ENCODE measurements around the gene SCIMP. TPM values are rescaled to one million over a fixed set of nuclear protein-coding genes. Genes with fewer than 3 reads are reported as not detected.

The SCIMP gene
- total and polyA plus RNA-seq, 7 donors, result 0.60 to 15.5 (median 4.1) TPM

- intact Hi-C loops (cut with DNase I), result loop anchor here (5.0 kb wide), 1 partner anchor 155 kb away; the partner anchor contains the start of gene C1QBP
- no peaks in the 10 kb centered on the region for H3K36me3 ChIP-seq
- H3K4me3 ChIP-seq, result peak within 1 kb of the TSS; percentile 57 to 97 (median 90)
- 1% methylated on average over 98 of the region's 98 CpGs for WGBS, 2 donors
- DNase-seq, result peak; percentile 97
- no peaks in the 10 kb centered on the region for H3K9me3 ChIP-seq
- peaks cover 0 to 37% (median 27%) of the 10 kb centered on the region in 4 donors for H3K4me1 ChIP-seq
- H3K27ac ChIP-seq, result peak within 1 kb of the TSS; percentile 89 to 98 (median 93)
- TF ChIP-seq POLR2A (IDR thresholded peaks at IDR 0.05), result peak; percentile 43 to 65
- peak; percentile 89 to 97 (median 96) for TF ChIP-seq POLR2AphosphoS5 (IDR thresholded peaks at IDR 0.05)
- no peak for TF ChIP-seq EP300 (IDR thresholded peaks at IDR 0.05)
- TF ChIP-seq, protein P1, sequence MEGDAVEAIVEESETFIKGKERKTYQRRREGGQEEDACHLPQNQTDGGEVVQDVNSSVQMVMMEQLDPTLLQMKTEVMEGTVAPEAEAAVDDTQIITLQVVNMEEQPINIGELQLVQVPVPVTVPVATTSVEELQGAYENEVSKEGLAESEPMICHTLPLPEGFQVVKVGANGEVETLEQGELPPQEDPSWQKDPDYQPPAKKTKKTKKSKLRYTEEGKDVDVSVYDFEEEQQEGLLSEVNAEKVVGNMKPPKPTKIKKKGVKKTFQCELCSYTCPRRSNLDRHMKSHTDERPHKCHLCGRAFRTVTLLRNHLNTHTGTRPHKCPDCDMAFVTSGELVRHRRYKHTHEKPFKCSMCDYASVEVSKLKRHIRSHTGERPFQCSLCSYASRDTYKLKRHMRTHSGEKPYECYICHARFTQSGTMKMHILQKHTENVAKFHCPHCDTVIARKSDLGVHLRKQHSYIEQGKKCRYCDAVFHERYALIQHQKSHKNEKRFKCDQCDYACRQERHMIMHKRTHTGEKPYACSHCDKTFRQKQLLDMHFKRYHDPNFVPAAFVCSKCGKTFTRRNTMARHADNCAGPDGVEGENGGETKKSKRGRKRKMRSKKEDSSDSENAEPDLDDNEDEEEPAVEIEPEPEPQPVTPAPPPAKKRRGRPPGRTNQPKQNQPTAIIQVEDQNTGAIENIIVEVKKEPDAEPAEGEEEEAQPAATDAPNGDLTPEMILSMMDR (IDR thresholded peaks at IDR 0.05), result peak in 3 of 4 experiments; percentile 13 to 17 (median 14)
- no peaks in the 10 kb centered on the region for H3K27me3 ChIP-seq
These were observed 47.4 kb upstream of the SCIMP start, which contains the start of gene RABEP1 for GRCh38 chr17:5281814-5282641. TSS of gene RABEP1 (plus strand) at chr17:5282284. CDS start at chr17:5282487, 203 bp downstream.

DNA sequence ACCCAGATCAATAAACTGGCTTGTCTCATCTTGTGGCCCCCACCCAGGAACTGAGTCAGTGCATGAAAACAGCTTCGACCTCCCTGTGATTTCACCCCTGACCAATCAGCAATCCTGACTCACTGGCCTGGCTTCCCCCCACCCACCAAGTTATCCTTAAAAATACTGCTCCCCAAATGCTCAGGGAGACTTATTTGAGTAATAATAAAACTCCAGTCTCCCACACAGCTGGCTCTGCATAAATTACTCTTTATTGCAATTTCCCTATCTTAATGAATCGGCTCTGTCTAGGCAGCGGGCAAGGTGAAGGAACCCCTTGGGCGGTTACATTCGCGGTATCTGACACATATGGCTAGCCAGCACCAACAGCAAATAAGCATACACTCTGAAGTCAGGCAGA is 37.7 kb upstream of the SCIMP start:
- Histone ChIP-seq H3K27me3 (no peaks in the 10 kb centered on the region), H3K4me1 (no peaks in the 10 kb centered on the region), H3K36me3 (no peaks in the 10 kb centered on the region), H3K27ac (no peak overlapping the region), H3K4me3 (no peak overlapping the region), H3K9me3 (no peaks in the 10 kb centered on the region)
- no peak for TF ChIP-seq POLR2AphosphoS5 (IDR thresholded peaks at IDR 0.05)
- no peak for TF ChIP-seq POLR2A (IDR thresholded peaks at IDR 0.05)
- TF ChIP-seq, protein P1 (IDR thresholded peaks at IDR 0.05), result no peak
- no peak for TF ChIP-seq EP300 (IDR thresholded peaks at IDR 0.05)
- DNase-seq, result no peak
- WGBS, 2 donors, result 87% methylated on average over 6 of the region's 6 CpGs
- intact Hi-C loops (cut with DNase I), result no loop called here

DNA sequence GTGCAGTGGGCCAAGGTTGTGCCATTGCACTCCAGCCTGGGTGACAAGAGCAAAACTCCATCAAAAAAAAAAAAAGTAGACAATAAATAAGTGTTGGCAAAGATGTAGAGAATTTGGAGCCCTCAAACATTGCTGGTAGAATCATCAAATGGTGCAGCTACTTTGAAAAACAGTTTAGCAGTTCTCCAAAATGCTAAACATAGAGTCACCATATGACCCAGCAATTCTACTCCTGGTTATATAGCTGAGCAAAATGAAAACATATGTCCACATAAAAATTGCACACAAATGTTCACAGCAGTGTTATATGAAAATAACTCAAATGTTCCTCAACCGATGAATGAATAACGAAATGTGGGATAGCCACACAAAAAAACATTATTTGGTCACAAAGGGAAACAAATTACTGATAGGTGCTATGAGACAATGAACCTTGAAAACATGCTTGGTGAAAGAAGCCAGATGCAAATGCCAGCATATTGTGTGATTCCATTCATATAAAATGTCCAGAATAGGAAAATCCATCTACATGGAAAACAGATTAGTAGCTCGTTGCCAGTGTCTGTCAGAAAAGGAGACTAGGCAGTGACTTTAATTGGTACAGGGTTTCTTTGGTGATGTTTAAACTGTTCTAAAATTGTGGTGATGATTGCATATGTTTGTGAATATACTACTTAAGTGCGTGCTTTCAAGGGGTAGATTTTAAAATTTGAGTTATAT is 34.7 kb upstream of the SCIMP start:
- 91 to 96% methylated on average over 4 of the region's 4 CpGs for WGBS, 2 donors
- Histone ChIP-seq H3K36me3 (no peaks in the 10 kb centered on the region), H3K4me3 (no peak overlapping the region), H3K4me1 (no peaks in the 10 kb centered on the region), H3K9me3 (no peaks in the 10 kb centered on the region), H3K27ac (no peak overlapping the region), H3K27me3 (no peaks in the 10 kb centered on the region)
- TF ChIP-seq, protein P1 (IDR thresholded peaks at IDR 0.05), result no peak
- no peak for TF ChIP-seq POLR2AphosphoS5 (IDR thresholded peaks at IDR 0.05)
- TF ChIP-seq EP300 (IDR thresholded peaks at IDR 0.05), result no peak
- no peak for TF ChIP-seq POLR2A (IDR thresholded peaks at IDR 0.05)
- no peak for DNase-seq
- intact Hi-C loops (cut with DNase I), result no loop called here

DNA sequence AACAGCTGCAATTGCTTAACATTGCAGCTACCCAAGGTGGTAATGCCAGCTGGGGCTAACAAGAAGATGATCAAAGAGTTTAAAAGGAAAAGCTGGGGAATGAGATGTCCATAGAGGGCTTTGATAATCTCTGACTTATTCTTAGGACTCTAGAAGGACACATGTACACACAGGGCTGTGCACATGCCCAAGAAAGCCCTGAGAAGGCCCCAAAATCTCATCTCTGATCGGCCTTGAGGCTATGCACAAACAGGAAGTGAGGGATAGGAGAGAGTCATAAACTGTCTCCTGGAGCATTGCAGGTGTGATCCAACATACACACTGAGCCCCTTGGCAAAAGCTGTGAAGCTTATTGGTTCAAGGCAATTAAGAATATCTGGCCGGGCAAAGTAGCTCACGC is 30.2 kb upstream of the SCIMP start:
- Histone ChIP-seq H3K36me3 (no peaks in the 10 kb centered on the region), H3K27ac (no peak overlapping the region), H3K27me3 (no peaks in the 10 kb centered on the region), H3K4me1 (no peaks in the 10 kb centered on the region), H3K9me3 (no peaks in the 10 kb centered on the region), H3K4me3 (no peak overlapping the region)
- WGBS, 2 donors, result 8 to 50% methylated on average over 3 of the region's 3 CpGs
- no peak for TF ChIP-seq POLR2AphosphoS5 (IDR thresholded peaks at IDR 0.05)
- TF ChIP-seq, protein P1 (IDR thresholded peaks at IDR 0.05), result no peak
- TF ChIP-seq POLR2A (IDR thresholded peaks at IDR 0.05), result no peak
- TF ChIP-seq EP300 (IDR thresholded peaks at IDR 0.05), result no peak
- intact Hi-C loops (cut with DNase I), result no loop called here
- DNase-seq, result no peak

Measured in sigmoid colon (tissue), 7 donors.